ENCODE data around the gene MPPED1. TPM values are rescaled to one million over a fixed set of nuclear protein-coding genes. Genes with fewer than 3 reads are reported as not detected.

The MPPED1 gene
- total and polyA plus RNA-seq, 4 experiments from 2014 or later, result not detected

DNA sequence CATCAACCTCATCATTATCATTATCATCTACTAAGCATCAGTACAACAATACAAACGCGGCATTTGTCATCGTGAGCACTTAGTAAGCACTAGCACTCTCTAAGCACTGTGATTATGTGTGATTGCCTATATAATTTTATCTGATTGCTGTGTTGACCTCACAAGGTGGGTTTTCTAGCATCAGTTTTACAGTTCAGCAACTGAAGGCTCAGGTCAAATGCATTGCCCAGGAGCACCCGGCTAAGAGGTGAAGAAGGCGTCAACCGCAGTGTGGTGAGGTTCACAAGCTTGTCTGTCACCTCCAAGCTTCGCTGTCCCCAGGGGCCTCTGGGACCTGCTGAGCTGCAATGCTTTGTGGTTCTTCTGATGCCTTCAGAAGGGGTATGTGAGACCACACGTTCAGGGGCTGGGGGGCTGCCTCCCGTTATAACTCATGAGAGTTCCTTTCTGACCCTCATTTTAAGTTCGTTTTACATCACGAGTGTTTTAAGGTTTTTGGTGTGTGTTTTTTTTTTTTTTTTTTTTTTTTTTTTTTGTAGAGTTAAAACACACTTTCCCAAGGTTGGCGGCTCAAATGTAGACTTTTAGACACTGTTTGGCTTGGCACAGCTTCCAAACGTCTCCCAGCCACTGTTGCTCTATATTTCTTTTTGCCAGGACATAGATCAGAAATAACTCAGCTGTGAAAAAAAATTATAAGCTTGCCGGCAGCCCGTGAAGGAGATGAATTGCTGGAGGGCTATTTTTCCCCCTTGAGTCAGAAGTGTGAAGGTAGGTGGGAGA lies 34.9 kb upstream of the MPPED1 start:
- peak; percentile 20 to 72 (median 29) for DNase-seq
- peaks cover 12 to 34% (median 26%) of the 10 kb centered on the region in 4 donors for H3K4me1 Mint-ChIP-seq
- H3K27me3 Mint-ChIP-seq, result peaks cover 17 to 29% of the 10 kb centered on the region in 2 donors
- no peaks in the 10 kb centered on the region for H3K9me3 ChIP-seq (ENCODE audit: control insufficient read depth in 1 of 2, low read length in 2 of 2)
- peak overlapping the region in 2 of 8 donors; percentile 12 to 27 for H3K4me3 Mint-ChIP-seq
- H3K36me3 ChIP-seq (ENCODE audit: insufficient read depth, low read length), result no peaks in the 10 kb centered on the region
- H3K27ac ChIP-seq (ENCODE audit: low read depth, low read length), result no peak overlapping the region
- H3K4me3 ChIP-seq (ENCODE audit: low read length in 2 of 2), result no peak overlapping the region
- H3K36me3 Mint-ChIP-seq, result no peaks in the 10 kb centered on the region
- POLR2A ChIA-PET (ENCODE audit: partially characterized antibody), result interaction anchor here (0.9 kb wide), 1 partner anchor 189 kb away, joined by 3 read pairs; no protein-coding TSS in a partner anchor
- peaks cover 2 to 11% (median 8%) of the 10 kb centered on the region in 8 donors for H3K9me3 Mint-ChIP-seq
- intact Hi-C loops (cut with micrococcal nuclease), result no loop called here
- no peak overlapping the region for H3K27ac Mint-ChIP-seq
- H3K4me1 ChIP-seq (ENCODE audit: insufficient read depth, low read length), result peaks cover 27% of the 10 kb centered on the region
- CTCF ChIA-PET (ENCODE audit: partially characterized antibody), result interaction anchor here (1.9 to 3.1 kb wide), 2 partner anchors 9 to 11 kb away, joined by 7 to 14 read pairs; no protein-coding TSS in a partner anchor
- peaks cover 9% of the 10 kb centered on the region for H3K27me3 ChIP-seq (ENCODE audit: insufficient read depth, low read length)

DNA sequence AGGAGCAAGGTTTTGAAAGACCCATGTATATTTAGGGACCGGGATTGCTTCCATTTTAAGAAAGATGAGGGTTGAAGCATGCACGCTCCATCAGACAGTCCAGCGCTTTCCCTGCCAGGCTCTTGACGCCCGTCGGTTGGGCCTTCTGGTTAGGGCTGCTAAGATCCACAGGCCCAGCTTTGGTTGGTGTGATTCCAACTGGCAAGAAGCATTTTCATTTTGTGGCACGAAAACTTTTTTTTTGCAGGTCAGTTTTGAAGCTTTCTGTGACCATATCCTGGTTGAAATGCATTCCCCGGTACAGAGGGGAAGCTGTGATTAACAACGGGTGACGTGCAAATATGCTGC lies 34.3 kb upstream of the MPPED1 start:
- peak overlapping the region in 1 of 8 donors; percentile 48 for H3K4me3 Mint-ChIP-seq
- Histone ChIP-seq H3K4me1 (ENCODE audit: insufficient read depth, low read length) (peaks cover 27% of the 10 kb centered on the region), H3K9me3 (ENCODE audit: control insufficient read depth in 1 of 2, low read length in 2 of 2) (no peaks in the 10 kb centered on the region), H3K27ac (ENCODE audit: low read depth, low read length) (no peak overlapping the region), H3K27me3 (ENCODE audit: insufficient read depth, low read length) (peaks cover 9% of the 10 kb centered on the region), H3K4me3 (ENCODE audit: low read length in 2 of 2) (no peak overlapping the region), H3K36me3 (ENCODE audit: insufficient read depth, low read length) (no peaks in the 10 kb centered on the region)
- peaks cover 16 to 28% of the 10 kb centered on the region in 2 donors for H3K27me3 Mint-ChIP-seq
- no peak for DNase-seq
- peaks cover 2 to 11% (median 8%) of the 10 kb centered on the region in 8 donors for H3K9me3 Mint-ChIP-seq
- CTCF ChIA-PET (ENCODE audit: partially characterized antibody), result interaction anchor here (1.9 to 3.1 kb wide), 2 partner anchors 8 to 10 kb away, joined by 7 to 14 read pairs; no protein-coding TSS in a partner anchor
- POLR2A ChIA-PET (ENCODE audit: partially characterized antibody), result no interaction called here
- H3K27ac Mint-ChIP-seq, result no peak overlapping the region
- H3K4me1 Mint-ChIP-seq, result peaks cover 12 to 36% (median 27%) of the 10 kb centered on the region in 4 donors
- intact Hi-C loops (cut with micrococcal nuclease), result no loop called here
- H3K36me3 Mint-ChIP-seq, result no peaks in the 10 kb centered on the region

DNA sequence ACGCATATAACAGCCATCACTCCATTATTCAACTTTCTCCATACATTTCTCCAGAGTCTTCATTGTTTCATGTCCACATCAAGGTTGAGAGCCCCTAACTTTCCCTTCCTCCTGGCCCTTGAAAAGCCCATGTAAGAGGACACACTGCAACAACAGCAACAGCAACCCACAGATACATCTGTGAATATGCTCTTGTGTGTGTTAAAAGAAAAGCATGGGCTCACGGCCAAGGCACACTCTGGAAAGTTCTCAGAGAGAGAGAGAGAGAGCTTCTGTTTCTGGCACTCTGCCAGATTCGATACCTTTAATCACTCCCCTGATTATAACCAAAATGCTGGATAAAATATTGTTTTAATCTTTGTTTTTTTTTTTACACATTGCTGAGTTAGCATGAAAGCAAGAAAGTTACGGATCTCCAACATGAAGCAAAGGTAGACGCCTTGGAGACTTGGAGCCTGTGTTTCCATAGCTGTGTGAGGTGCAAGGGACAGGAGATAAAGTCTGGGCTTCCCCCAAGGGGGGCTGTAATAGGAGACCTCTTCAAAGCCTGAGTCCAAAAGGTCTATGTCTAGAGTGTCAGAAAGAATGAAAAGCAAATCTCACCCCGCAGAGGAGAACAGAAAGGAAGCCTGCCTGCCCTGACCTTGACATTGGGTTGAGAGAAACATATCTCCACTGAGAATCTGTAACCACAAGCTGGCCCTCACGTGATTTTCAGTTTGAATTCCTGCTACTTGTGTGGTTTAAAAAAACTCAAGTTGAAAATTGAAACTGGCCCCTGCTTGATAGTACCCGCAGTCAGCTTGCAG lies 33.7 kb upstream of the MPPED1 start:
- Mint-ChIP-seq H3K9me3 (peaks cover 2 to 11% (median 8%) of the 10 kb centered on the region in 8 donors), H3K27me3 (peaks cover 16 to 27% of the 10 kb centered on the region in 2 donors), H3K36me3 (no peaks in the 10 kb centered on the region), H3K27ac (peak overlapping the region in 4 of 7 donors; percentile 4 to 47 (median 17)), H3K4me1 (peaks cover 12 to 36% (median 27%) of the 10 kb centered on the region in 4 donors), H3K4me3 (peak overlapping the region in 3 of 8 donors; percentile 26 to 48 (median 45))
- CTCF ChIA-PET (ENCODE audit: partially characterized antibody), result interaction anchor here (1.0 to 3.1 kb wide), 3 partner anchors 8 to 32 kb away, joined by 5 to 14 read pairs (median 7); no protein-coding TSS in a partner anchor
- Histone ChIP-seq H3K36me3 (ENCODE audit: insufficient read depth, low read length) (no peaks in the 10 kb centered on the region), H3K4me1 (ENCODE audit: insufficient read depth, low read length) (peaks cover 27% of the 10 kb centered on the region), H3K4me3 (ENCODE audit: low read length in 2 of 2) (no peak overlapping the region), H3K9me3 (ENCODE audit: control insufficient read depth in 1 of 2, low read length in 2 of 2) (no peaks in the 10 kb centered on the region), H3K27ac (ENCODE audit: low read depth, low read length) (no peak overlapping the region), H3K27me3 (ENCODE audit: insufficient read depth, low read length) (peaks cover 9% of the 10 kb centered on the region)
- intact Hi-C loops (cut with micrococcal nuclease), result no loop called here
- DNase-seq, result no peak
- POLR2A ChIA-PET (ENCODE audit: partially characterized antibody), result no interaction called here

DNA sequence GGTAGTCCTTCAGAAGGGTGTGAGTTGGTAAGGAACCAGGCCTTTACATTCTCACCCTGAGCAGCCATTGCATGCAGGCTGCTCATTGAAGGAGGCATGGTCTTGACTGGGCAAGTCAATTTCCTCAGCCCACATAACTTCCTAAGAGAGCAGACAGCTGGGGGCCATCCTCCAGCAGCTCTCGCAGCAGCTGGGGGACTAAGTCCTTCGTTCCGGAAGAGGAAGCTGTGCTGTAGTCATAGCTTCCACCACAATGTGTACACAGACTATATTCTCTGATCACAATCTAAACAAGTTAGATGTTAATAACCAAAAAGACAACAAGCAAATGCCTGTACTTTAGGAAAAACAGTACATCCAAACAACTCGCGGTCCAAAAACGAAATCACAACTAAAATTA lies 30.1 kb upstream of the MPPED1 start:
- H3K36me3 ChIP-seq (ENCODE audit: insufficient read depth, low read length), result no peaks in the 10 kb centered on the region
- no peaks in the 10 kb centered on the region for H3K36me3 Mint-ChIP-seq
- H3K27me3 ChIP-seq (ENCODE audit: insufficient read depth, low read length), result peaks cover 7% of the 10 kb centered on the region
- ChIA-PET CTCF (ENCODE audit: partially characterized antibody) (interaction anchor here (1.4 to 2.9 kb wide), 4 partner anchors 10 to 150 kb away, joined by 4 to 16 read pairs (median 10); no protein-coding TSS in a partner anchor), POLR2A (ENCODE audit: partially characterized antibody) (interaction anchor here (1.5 kb wide), 1 partner anchor 118 kb away, joined by 9 read pairs; no protein-coding TSS in a partner anchor)
- peaks cover 7 to 12% of the 10 kb centered on the region in 2 donors for H3K27me3 Mint-ChIP-seq
- intact Hi-C loops (cut with micrococcal nuclease), result no loop called here
- H3K4me1 ChIP-seq (ENCODE audit: insufficient read depth, low read length), result peaks cover 29% of the 10 kb centered on the region
- no peaks in the 10 kb centered on the region for H3K9me3 ChIP-seq (ENCODE audit: control insufficient read depth in 1 of 2, low read length in 2 of 2)
- no peak overlapping the region for H3K4me3 ChIP-seq (ENCODE audit: low read length in 2 of 2)
- peak in 4 of 5 donors; percentile 12 to 47 (median 17) for DNase-seq
- H3K9me3 Mint-ChIP-seq, result peaks cover 0 to 2% (median 0%) of the 10 kb centered on the region in 8 donors
- no peak overlapping the region for H3K27ac ChIP-seq (ENCODE audit: low read depth, low read length)
- H3K27ac Mint-ChIP-seq, result peak overlapping the region in 5 of 7 donors; percentile 20 to 85 (median 49)
- H3K4me1 Mint-ChIP-seq, result peaks cover 9 to 37% (median 27%) of the 10 kb centered on the region in 4 donors
- peak overlapping the region in 2 of 8 donors; percentile 4 to 8 for H3K4me3 Mint-ChIP-seq

DNA sequence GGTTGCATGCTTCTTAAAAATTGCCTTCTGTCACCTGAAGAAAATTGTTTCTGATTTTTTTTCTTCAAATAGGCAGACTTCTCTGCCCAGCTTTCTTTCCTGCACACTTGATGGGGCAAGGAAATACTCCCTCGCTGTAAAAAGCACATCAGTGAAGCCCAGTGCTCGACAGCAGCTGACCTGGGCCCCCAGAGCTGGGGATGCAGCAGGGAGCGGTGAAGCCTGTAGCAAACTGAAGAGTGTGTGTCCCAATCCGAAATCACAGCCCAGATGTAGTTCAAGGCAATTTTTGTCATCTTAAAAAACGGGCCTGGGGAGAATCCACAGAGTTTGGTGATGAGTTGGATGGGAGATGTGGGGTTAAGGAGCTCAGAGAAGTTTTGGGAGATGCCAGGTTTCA lies 27.0 kb upstream of the MPPED1 start:
- peaks cover 0 to 2% (median 0%) of the 10 kb centered on the region in 8 donors for H3K9me3 Mint-ChIP-seq
- Histone ChIP-seq H3K27me3 (ENCODE audit: insufficient read depth, low read length) (no peaks in the 10 kb centered on the region), H3K4me3 (ENCODE audit: low read length in 2 of 2) (no peak overlapping the region), H3K9me3 (ENCODE audit: control insufficient read depth in 1 of 2, low read length in 2 of 2) (no peaks in the 10 kb centered on the region), H3K36me3 (ENCODE audit: insufficient read depth, low read length) (no peaks in the 10 kb centered on the region), H3K27ac (ENCODE audit: low read depth, low read length) (no peak overlapping the region), H3K4me1 (ENCODE audit: insufficient read depth, low read length) (peaks cover 9% of the 10 kb centered on the region)
- DNase-seq, result no peak
- ChIA-PET CTCF (ENCODE audit: partially characterized antibody) (interaction anchor here (0.8 to 3.4 kb wide), 8 partner anchors 11 to 153 kb away, joined by 3 to 18 read pairs (median 4); no protein-coding TSS in a partner anchor), POLR2A (ENCODE audit: partially characterized antibody) (no interaction called here)
- H3K4me1 Mint-ChIP-seq, result peaks cover 6 to 16% (median 11%) of the 10 kb centered on the region in 4 donors
- no peak overlapping the region for H3K27ac Mint-ChIP-seq
- peaks cover 5 to 9% of the 10 kb centered on the region in 2 donors for H3K27me3 Mint-ChIP-seq
- H3K4me3 Mint-ChIP-seq, result no peak overlapping the region
- intact Hi-C loops (cut with micrococcal nuclease), result loop anchor here (1.0 to 5.0 kb wide), 2 partner anchors 111 to 562 kb away; no protein-coding TSS in a partner anchor
- H3K36me3 Mint-ChIP-seq, result no peaks in the 10 kb centered on the region

DNA sequence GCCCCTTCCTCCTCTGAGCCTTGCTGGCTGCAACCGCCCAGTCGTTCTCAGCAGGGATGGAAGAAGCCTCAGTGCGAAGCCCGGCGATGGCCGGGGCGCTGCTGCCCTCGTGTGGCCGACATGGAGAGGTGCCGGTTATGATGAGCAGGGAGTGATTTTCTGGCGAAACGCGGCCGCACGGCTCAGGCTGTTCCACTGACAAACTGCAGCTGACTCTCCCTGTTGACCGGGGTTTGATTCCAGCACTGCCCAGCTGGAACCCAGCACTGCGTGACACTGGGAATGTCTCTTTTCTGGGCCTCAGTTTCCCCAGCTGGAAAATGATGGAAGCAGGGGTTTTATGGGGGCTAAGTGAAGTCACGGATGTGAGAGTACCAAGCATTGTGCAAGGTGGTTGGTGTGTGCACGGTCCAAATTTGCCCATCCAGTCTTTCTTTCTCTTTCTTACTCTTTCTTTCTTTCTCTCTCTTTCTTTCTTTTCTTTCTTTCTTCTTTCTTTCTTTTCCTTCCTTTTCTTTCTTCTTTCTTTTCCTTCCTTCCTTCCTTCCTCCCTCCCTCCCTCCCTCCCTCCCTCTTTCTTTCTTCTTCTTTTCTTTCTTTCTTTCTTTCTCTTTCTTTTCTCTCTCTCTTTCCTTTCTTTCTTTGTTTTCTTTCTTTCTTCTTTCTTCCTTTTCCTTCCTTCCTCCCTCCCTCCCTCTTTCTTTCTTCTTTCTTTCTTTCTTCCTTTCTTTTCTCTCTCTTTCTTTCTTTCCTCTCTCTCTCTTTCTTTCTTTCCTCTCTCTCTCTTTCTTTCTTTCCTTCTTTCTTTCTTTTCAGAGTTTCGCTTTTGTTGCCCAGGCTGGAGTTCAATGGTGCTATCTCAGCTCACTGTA lies 25.8 kb upstream of the MPPED1 start:
- H3K36me3 ChIP-seq (ENCODE audit: insufficient read depth, low read length), result no peaks in the 10 kb centered on the region
- H3K4me3 ChIP-seq (ENCODE audit: low read length in 2 of 2), result no peak overlapping the region
- Mint-ChIP-seq H3K9me3 (peaks cover 0 to 2% (median 0%) of the 10 kb centered on the region in 8 donors), H3K27ac (no peak overlapping the region), H3K4me3 (peak overlapping the region in 4 of 8 donors; percentile 16 to 57 (median 34)), H3K4me1 (peaks cover 6 to 16% (median 11%) of the 10 kb centered on the region in 4 donors), H3K36me3 (no peaks in the 10 kb centered on the region), H3K27me3 (peaks cover 4 to 9% of the 10 kb centered on the region in 2 donors)
- ChIA-PET CTCF (ENCODE audit: partially characterized antibody) (interaction anchor here (0.8 to 3.4 kb wide), 11 partner anchors 8 to 158 kb away, joined by 3 to 18 read pairs (median 6); no protein-coding TSS in a partner anchor), POLR2A (ENCODE audit: partially characterized antibody) (no interaction called here)
- intact Hi-C loops (cut with micrococcal nuclease), result loop anchor here (1.0 to 5.0 kb wide), 2 partner anchors 112 to 561 kb away; no protein-coding TSS in a partner anchor
- no peak overlapping the region for H3K27ac ChIP-seq (ENCODE audit: low read depth, low read length)
- peak; percentile 53 to 72 (median 66) for DNase-seq
- H3K4me1 ChIP-seq (ENCODE audit: insufficient read depth, low read length), result peaks cover 9% of the 10 kb centered on the region
- no peaks in the 10 kb centered on the region for H3K27me3 ChIP-seq (ENCODE audit: insufficient read depth, low read length)
- no peaks in the 10 kb centered on the region for H3K9me3 ChIP-seq (ENCODE audit: control insufficient read depth in 1 of 2, low read length in 2 of 2)

All from CD4-positive, alpha-beta memory T cell (primary cell).